ENCODE results near the gene STK24. TPM values are rescaled to one million over a fixed set of nuclear protein-coding genes. Genes with fewer than 3 reads are reported as not detected.

Gene STK24
- total and polyA plus RNA-seq, 2 of the 8 experiments (the other 6 are each of a cell fraction or from before 2014, with no cell fraction given) = 62.8 to 143 TPM

DNA sequence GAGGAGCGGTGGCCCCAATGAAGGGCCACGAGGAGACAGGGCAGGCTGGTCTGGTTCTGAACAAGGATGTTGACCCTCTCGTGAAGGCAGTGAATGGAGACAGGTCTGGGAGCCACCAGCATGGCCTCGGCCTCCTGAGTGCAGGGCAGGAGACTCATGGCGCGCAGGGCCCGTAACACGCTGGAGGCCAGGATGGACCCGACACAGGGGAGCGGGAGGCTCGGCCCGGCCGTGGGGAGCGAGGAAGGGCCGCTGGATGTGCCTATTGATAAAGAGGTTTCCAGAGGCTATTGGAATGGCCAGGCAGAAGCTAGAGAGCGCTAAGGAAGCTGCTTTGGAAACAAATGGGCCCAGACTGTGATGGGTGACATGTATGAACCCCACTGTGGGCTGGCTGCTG lies 132.5 kb downstream of the STK24 start (continued):
- TF ChIP-seq CBX5 (IDR thresholded peaks at IDR 0.05; ENCODE audit: low read depth, low read length) (no peak), CHD2 (IDR thresholded peaks at IDR 0.05; ENCODE audit: low read length) (no peak), SP4 (IDR thresholded peaks at IDR 0.05; ENCODE audit: low read length) (no peak), ZNF274 (IDR thresholded peaks at IDR 0.05; ENCODE audit: borderline replicate concordance, extremely low read depth, low read length) (no peak)
- TF ChIP-seq, protein P1, sequence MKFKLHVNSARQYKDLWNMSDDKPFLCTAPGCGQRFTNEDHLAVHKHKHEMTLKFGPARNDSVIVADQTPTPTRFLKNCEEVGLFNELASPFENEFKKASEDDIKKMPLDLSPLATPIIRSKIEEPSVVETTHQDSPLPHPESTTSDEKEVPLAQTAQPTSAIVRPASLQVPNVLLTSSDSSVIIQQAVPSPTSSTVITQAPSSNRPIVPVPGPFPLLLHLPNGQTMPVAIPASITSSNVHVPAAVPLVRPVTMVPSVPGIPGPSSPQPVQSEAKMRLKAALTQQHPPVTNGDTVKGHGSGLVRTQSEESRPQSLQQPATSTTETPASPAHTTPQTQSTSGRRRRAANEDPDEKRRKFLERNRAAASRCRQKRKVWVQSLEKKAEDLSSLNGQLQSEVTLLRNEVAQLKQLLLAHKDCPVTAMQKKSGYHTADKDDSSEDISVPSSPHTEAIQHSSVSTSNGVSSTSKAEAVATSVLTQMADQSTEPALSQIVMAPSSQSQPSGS (IDR thresholded peaks at IDR 0.05; ENCODE audit: low read length) = no peak
